Fibroblast of pulmonary artery (primary cell): ENCODE measurements around the gene SUPT5H.

Experiments
- DNase-seq: peaks from one replicate; pipeline ENCODE4 v3.0.0-alpha.2; 2010; ENCODE audit warnings: low read depth
- H3K4me3 ChIP-seq: replicated peaks from 2 replicates; pipeline ENCODE4 v1.5.1; 2011; ENCODE audit warnings: low read depth, mild to moderate bottlenecking, control low read depth, low read length, moderate library complexity
- CTCF ChIP-seq: IDR thresholded peaks from 2 replicates; pipeline ENCODE4 v1.5.1; 2011; ENCODE audit warnings: mild to moderate bottlenecking, control low read depth, low read length, inconsistent platforms; ENCODE audit errors: missing control alignments

SUPT5H gene

GRCh38 chr19:39419003-39419402 lies 26.4 kb upstream of the SUPT5H start:
- no peak for TF ChIP-seq CTCF
- no peak for DNase-seq
- H3K4me3 ChIP-seq: no peak overlapping the region

- H3K4me3 ChIP-seq: no peak overlapping the region
- TF ChIP-seq CTCF: no peak
- DNase-seq: no peak
Measured at GRCh38 chr19:39420769-39421168, 24.6 kb upstream of the SUPT5H start.

- no peak for DNase-seq
- H3K4me3 ChIP-seq: no peak overlapping the region
- TF ChIP-seq CTCF: no peak
Measured at GRCh38 chr19:39422020-39422419, 23.4 kb upstream of the SUPT5H start.

- DNase-seq: no peak
Measured at GRCh38 chr19:39423258-39424086, 21.9 kb upstream of the SUPT5H start.

GRCh38 chr19:39424934-39425333 lies 20.4 kb upstream of the SUPT5H start:
- H3K4me3 ChIP-seq: no peak overlapping the region
- DNase-seq: no peak
- TF ChIP-seq CTCF: no peak

More at GRCh38 chr19:39423258-39424086, 21.9 kb upstream of the SUPT5H start:
- no peak overlapping the region for H3K4me3 ChIP-seq
- TF ChIP-seq CTCF: no peak

- no peak for DNase-seq
- no peak overlapping the region for H3K4me3 ChIP-seq
- TF ChIP-seq CTCF: no peak
Measured at GRCh38 chr19:39425744-39426143, 19.6 kb upstream of the SUPT5H start.

GRCh38 chr19:39426170-39426569 lies 19.2 kb upstream of the SUPT5H start:
- H3K4me3 ChIP-seq: no peak overlapping the region
- DNase-seq: no peak
- TF ChIP-seq CTCF: no peak
